IPS-NIHi7 (cell line): ENCODE data around the gene ORM1.
A peak's percentile ranks its signal among the peaks of the same experiment; 100 is the strongest.

Experiments used
- DNase-seq: peaks from one replicate; pipeline ENCODE4 v3.0.0; 2012; ENCODE audit warnings: mixed read lengths; ENCODE audit errors: extremely low spot score

The ORM1 gene

DNA sequence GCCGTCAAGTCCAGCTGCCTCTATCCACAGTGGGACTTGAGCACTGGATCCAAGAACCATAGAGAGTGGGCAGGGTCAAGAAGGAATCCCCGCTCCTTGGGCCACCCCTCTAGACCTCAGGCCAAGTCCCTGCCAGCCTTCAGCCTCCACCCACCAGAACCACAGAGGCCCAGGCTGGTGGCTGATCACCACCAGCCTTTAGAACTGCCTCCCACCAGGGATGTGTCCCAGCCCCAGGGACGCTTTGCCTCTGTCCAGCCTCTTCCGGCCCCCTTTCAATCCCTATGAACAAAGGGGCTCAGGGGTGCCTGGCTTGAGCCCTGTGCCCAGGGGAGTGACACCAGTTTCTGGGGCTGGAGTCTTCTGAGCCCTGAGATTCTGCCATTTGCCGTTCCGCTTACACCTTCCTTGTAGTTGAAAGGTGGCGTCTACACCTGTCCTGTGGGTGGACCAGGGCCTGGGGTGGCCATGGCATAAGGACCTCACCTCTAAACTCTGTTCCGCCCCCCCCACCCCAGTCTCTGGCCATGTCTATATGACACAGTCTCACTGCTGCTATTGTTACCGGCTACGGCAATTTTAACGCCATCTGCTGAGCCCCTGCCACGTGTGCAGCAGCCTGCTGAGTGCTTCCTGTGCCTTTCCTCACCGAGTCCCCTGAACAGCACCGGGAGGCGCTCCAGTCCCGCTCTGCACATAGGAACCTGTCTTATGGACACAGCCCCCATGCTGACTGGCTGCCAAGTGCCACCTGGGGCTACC lies 35.7 kb upstream of the ORM1 start:
- DNase-seq, result no peak

DNA sequence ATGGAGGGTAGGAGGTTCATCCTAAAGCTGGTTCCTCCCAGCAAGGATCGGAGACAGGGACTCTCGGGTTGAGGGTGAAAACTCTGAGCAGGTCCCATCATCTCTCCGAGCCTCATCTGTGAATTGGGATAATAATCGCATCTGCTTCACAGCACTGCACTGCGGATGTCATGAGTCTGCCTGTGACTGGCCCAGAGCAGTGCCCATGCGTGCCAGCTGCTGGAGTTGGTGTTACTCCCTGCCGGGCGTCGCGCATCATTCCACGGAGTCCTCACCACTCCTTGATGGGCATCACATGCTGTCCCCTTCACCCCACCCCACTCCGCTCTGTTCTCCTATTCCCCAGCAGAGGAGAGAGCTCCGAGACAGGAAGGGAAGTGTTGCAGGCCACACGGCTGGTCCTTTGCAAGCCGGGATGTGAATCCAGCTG lies 35.1 kb upstream of the ORM1 start:
- DNase-seq, result no peak

DNA sequence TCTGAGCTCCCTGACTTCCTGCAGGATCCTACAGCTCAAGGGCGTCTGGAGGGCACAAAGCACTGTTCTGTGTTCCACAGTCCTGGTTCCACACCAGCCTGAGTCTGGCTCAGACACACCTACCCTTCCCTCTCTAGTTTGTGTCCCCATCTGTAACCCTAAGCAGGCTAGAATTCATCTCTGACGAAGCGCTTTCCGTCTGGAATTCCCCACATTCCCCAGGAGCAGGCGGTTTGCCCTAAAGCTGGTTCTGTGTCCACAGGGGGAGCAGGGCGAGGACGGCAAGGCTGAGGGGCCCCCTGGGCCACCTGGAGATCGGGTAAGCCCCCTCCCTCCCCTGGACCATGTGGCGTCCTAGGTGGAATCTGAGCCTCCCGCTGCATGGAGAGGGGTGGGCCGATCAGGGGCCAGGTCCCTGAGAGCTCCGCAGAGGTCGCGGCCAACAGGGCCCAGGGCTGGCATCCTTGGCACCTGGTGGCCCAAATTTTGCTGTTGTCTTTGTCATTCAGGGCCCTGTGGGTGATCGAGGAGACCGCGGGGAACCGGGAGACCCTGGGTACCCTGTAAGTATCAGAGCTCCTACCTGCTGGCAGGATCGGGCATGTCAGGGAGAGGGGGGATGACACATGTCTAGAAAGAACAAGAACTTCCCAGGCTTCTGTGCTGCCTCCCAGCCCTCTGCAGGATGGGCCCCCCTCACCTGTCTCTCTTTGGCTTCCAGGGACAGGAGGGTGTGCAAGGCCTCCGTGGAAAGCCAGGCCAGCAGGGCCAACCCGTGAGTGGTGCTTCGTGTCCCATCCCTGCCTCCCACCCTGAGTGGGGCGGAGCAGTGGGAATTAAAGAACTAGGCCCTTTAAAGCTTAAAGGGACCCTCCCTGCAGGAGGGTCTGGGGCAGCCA lies 34.5 kb upstream of the ORM1 start:
- peak; percentile 35 for DNase-seq

GRCh38 chr9:114289106-114289505 lies 33.8 kb upstream of the ORM1 start:
- DNase-seq, result no peak

GRCh38 chr9:114289571-114290481 lies 33.1 kb upstream of the ORM1 start:
- no peak for DNase-seq

GRCh38 chr9:114290561-114290986 lies 32.3 kb upstream of the ORM1 start:
- DNase-seq, result no peak

DNA sequence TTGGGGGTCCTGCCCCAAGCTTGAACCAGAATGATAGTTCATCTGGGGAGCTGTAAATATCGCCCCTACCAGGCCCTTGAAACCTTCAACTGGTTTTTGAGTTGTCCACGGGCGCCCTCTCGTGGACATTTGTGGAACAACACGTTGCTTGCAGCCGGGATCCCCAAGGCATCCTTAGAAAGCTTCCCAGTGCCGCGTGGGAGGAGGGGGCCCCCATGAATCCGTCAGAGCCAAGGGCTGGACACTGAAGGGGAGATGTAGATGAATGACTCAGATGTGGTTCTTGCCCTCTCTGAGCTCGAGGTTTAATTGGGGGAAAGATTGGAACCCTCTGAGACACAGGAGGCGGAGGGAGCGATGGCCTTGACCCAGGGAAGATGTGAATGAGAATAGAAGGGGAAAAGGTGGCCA lies 31.8 kb upstream of the ORM1 start:
- peak; percentile 83 for DNase-seq

DNA sequence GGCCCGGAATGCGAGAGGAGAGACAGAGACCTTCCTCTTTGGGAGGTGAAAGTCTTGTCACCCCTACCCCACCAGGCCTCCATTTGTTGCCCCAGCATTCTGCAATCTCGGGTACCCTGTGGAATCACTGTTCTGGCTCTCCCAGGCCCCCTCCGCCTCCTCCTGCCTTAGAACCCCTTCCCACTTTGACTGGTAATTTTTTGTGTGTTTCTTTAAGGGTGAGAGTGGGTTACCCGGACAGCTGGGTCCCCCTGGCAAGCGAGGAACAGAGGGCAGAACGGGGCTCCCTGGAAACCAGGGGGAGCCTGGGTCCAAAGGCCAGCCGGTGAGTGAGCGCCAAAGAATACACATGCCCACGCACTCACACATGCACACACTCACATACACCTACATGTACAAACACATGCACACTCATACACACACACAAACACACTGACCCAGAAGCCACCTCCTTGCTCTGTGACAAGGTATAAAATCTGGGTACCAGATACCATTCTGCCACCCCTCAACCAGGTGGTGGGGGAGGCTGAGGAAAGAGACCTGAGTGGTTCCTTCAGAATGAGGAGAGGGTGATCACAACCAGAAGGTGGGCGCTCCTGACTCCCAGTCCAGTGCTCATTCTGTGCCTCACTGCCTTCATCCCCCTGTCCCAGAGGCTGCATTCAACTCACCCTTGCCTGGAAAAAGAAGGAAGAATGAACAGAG lies 30.9 kb upstream of the ORM1 start:
- DNase-seq, result no peak

DNA sequence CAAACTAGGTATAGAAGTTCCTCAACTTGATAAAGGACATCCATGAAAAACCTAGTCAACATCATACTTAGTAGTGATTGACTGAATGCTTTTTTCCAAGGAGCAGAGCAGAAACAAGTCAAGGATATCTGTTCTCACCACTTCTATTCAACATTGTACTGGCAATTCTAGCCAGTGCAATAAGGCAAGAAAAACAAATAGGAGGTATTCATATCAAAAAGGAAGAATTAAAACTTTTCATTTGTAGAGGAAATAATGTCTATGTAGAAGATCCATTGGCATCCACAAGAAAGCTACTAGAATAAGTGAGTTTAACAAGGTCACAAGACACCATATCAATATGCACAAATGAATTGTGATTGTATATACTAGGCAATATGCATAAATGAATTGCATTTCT lies 28.2 kb upstream of the ORM1 start:
- no peak for DNase-seq

DNA sequence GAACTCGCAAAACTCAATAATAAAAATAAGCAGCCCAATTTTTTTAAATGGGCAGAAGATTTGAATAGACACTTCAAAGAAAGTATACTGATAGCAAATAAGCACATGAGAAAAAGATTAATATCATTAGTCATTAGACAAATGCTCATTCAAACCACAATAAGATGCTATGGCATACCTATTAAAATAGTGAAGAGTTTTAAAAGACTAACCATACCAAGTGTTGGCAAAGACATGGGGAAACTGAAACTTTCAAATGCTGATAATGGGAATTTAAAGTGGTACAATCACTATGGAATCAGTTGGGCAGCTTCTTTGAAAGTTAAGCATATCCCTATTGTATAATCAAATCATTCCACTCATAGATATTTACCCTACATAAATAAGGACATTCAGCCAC lies 26.6 kb upstream of the ORM1 start:
- no peak for DNase-seq

DNA sequence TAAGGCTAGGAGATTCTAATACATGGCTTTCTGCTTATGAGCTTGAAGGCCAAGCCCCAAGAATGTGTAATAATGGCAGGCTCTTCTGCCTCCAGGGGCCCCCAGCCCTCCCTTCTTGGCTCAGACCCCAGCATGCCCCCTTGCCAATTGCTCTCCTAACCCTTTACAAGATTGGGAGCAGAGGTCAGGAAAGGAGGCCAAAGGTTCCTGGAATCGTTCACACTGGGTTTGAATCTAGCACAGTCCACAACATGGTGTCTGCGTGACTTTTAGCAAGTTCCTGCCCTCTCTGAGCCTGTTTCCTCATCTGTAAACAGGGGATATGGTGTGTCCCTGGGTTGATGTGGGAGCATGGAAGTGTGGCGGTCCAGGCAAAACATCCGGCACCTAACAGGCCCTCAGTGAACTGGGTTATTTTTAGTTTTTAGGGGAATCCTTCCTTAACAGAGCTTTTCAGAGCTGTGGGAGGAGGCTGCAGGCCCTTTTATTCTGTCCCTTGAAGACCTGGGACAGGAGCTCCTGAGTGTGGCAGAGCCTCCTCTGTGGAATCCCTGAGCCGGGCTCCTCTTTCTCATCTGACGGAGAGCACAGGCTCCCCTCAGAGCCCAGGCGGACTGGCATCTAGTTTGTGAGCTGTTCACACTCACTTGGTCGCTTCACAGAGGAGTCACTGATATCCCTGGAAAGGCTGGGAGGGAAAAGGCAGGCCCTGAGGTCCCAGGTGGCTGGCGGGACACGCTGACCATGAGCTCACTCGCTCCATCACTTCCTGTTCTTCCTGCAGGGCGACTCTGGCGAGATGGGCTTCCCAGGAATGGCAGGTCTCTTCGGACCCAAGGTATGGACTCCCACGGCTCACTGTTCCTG lies 23.4 kb upstream of the ORM1 start:
- DNase-seq, result no peak

GRCh38 chr9:114300153-114300845 lies 22.6 kb upstream of the ORM1 start:
- no peak for DNase-seq

DNA sequence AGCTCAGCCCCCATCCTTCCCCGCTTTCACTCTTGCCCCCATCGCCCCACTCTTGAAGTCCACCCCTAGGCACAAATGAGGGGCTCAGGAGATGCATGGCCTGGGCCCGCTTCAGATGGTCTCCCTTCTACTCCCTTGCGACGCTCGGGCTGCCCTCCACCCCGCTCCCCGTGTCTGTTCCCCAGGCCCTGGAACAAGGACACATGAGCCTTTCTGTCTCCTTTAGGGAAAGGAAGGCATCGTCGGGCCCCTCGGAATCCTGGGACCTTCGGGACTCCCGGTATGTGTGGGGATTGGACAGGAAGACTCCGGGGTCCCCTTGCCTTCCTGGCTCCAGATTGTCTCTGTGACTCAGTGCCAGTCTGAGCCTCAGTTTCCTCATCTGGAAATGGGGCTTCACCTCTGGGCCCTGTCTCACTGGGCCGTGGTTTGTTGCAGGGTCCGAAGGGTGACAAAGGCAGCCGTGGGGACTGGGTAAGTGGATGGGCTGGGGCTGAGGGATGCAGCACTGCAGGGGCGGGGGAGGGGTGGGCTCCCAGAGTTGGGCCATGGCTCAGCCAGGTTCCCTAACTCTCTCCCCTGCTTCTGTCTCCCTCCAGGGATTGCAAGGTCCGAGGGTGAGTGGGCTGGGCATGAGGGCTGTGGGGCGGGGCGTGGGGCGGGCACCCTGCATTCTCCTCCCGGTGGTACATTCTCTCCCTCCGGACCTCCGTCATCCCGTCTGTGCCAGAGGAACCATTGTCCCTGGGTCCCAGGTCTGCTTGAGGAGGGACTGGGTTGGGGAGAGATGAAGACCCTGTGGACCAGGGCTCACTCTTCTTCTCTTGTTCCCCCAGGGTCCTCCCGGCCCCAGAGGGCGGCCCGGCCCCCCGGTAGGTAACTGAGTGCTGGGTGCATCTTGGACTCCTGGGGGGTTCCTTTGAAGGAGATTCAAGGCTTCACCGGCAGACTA lies 21.8 kb upstream of the ORM1 start:
- DNase-seq, result no peak

GRCh38 chr9:114301798-114302565 lies 20.9 kb upstream of the ORM1 start:
- DNase-seq, result no peak

- DNase-seq, result no peak
Observed at GRCh38 chr9:114302727-114303126, 20.2 kb upstream of the ORM1 start.

- DNase-seq, result no peak
Observed at GRCh38 chr9:114303571-114303970, 19.3 kb upstream of the ORM1 start.

DNA sequence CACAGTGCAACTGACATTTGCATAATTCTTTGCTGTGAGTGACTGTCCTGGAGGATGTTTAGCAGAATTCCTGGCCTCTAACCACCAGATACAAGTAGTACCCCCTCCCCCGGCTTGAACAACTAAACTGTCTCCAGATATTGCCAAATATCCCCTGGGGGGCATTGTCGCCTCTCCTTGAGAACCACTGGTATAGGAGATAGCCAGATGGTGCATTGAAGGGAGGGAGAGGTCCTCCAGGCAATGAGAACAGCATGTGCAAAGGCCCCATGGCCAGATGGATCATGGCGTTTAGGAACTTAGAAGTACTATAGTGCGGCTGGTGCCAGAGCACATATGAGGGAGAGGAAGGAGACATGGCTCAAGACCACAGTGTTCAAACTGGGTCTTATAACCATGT lies 18.9 kb upstream of the ORM1 start:
- DNase-seq, result no peak
